ENCODE measurements around the gene UBP1. TPM values are rescaled to one million over a fixed set of nuclear protein-coding genes. Genes with fewer than 3 reads are reported as not detected.

The UBP1 gene
- total and polyA plus RNA-seq, 9 of the 15 experiments (the other 6 are each of a cell fraction or from before 2014, with no cell fraction given), result 13.6 to 143 (median 79.6) TPM

DNA sequence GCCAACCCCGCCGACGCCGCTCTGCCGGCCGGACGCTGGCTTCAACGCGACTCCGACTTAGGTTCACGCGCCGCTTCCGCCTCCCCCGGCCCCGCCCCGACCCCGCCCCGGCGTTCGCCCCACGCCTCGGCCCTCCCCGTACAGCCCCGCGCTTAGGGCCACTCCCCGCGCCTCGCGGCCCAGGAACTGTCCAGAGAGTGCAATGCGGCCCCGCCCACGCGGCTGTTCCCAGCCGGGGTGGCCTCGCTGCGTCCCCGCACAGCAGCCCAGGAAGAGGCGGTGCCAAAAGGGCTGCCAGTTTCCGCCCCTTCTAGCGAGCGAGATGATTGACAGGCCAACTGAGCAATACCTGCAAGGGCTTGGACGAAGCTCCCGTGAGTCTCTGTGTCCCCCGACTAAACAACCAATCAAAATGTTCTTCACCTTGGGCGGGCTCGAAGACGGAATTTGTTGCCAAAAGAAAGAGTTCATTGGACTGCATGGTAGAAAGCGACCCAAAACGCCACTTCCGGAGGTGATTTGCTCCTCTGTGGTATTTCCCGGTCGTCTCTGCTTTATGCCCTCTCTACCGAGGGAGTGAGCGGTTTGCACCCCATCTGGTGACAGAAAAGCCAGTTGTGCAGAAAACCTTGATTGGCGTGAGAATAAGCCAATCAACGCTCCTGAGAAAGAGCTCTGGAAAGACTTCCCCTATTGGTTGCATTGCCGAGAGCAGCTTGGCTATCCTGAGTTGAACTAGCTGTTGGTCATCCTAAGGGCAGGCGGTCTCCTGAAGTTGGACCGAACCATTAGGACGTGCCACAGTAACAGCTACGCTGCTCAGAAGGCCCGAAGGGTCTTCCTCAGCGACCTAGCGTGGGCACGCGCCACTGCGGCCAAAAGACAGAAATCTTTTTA is at the start of gene UBP1 (continued):
- TF ChIP-seq, protein P1, sequence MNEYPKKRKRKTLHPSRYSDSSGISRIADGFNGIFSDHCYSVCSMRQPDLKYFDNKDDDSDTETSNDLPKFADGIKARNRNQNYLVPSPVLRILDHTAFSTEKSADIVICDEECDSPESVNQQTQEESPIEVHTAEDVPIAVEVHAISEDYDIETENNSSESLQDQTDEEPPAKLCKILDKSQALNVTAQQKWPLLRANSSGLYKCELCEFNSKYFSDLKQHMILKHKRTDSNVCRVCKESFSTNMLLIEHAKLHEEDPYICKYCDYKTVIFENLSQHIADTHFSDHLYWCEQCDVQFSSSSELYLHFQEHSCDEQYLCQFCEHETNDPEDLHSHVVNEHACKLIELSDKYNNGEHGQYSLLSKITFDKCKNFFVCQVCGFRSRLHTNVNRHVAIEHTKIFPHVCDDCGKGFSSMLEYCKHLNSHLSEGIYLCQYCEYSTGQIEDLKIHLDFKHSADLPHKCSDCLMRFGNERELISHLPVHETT (CRISPR knock-in tag; conservative IDR thresholded peaks at IDR 0.05 in 1 of 2, IDR thresholded peaks at IDR 0.05 in 1 of 2), result peak in 1 of 2 experiments; percentile 92; a peak in 2 of 4 replicates
- TF ChIP-seq ZNF239 (CRISPR knock-in tag; IDR thresholded peaks at IDR 0.05) (no peak; the same call in 1 of the 2 replicates), BACH1 (tag; IDR thresholded peaks at IDR 0.05) (no peak), TGIF2 (CRISPR knock-in tag; IDR thresholded peaks at IDR 0.05) (no peak), ZNF586 (CRISPR knock-in tag; conservative IDR thresholded peaks at IDR 0.05) (no peak), MEF2D (tag; conservative IDR thresholded peaks at IDR 0.05; ENCODE audit: low read depth) (no peak; the same call in 1 of the 2 replicates), ZNF224 (CRISPR knock-in tag; IDR thresholded peaks at IDR 0.05) (no peak), CEBPB (tag; IDR thresholded peaks at IDR 0.05) (no peak), HDAC8 (tag; IDR thresholded peaks at IDR 0.05) (no peak), JUNB (CRISPR knock-in tag; conservative IDR thresholded peaks at IDR 0.05) (no peak), NR2C1 (IDR thresholded peaks at IDR 0.05) (peak; percentile 54), NR2C1 (tag; IDR thresholded peaks at IDR 0.05) (no peak; the same call in 1 of the 2 replicates), LEF1 (IDR thresholded peaks at IDR 0.05) (no peak)
- TF ChIP-seq, protein P2, sequence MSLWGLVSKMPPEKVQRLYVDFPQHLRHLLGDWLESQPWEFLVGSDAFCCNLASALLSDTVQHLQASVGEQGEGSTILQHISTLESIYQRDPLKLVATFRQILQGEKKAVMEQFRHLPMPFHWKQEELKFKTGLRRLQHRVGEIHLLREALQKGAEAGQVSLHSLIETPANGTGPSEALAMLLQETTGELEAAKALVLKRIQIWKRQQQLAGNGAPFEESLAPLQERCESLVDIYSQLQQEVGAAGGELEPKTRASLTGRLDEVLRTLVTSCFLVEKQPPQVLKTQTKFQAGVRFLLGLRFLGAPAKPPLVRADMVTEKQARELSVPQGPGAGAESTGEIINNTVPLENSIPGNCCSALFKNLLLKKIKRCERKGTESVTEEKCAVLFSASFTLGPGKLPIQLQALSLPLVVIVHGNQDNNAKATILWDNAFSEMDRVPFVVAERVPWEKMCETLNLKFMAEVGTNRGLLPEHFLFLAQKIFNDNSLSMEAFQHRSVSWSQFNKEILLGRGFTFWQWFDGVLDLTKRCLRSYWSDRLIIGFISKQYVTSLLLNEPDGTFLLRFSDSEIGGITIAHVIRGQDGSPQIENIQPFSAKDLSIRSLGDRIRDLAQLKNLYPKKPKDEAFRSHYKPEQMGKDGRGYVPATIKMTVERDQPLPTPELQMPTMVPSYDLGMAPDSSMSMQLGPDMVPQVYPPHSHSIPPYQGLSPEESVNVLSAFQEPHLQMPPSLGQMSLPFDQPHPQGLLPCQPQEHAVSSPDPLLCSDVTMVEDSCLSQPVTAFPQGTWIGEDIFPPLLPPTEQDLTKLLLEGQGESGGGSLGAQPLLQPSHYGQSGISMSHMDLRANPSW (CRISPR knock-in tag; IDR thresholded peaks at IDR 0.05), result 0 out of 2 replicates have a peak, but pooled peaks have one; percentile 61
- TF ChIP-seq, protein P3, sequence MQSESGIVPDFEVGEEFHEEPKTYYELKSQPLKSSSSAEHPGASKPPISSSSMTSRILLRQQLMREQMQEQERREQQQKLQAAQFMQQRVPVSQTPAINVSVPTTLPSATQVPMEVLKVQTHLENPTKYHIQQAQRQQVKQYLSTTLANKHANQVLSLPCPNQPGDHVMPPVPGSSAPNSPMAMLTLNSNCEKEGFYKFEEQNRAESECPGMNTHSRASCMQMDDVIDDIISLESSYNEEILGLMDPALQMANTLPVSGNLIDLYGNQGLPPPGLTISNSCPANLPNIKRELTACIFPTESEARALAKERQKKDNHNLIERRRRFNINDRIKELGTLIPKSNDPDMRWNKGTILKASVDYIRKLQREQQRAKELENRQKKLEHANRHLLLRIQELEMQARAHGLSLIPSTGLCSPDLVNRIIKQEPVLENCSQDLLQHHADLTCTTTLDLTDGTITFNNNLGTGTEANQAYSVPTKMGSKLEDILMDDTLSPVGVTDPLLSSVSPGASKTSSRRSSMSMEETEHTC (IDR thresholded peaks at IDR 0.05), result no peak
- TF ChIP-seq, protein P4, sequence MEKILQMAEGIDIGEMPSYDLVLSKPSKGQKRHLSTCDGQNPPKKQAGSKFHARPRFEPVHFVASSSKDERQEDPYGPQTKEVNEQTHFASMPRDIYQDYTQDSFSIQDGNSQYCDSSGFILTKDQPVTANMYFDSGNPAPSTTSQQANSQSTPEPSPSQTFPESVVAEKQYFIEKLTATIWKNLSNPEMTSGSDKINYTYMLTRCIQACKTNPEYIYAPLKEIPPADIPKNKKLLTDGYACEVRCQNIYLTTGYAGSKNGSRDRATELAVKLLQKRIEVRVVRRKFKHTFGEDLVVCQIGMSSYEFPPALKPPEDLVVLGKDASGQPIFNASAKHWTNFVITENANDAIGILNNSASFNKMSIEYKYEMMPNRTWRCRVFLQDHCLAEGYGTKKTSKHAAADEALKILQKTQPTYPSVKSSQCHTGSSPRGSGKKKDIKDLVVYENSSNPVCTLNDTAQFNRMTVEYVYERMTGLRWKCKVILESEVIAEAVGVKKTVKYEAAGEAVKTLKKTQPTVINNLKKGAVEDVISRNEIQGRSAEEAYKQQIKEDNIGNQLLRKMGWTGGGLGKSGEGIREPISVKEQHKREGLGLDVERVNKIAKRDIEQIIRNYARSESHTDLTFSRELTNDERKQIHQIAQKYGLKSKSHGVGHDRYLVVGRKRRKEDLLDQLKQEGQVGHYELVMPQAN (IDR thresholded peaks at IDR 0.05; ENCODE audit: borderline replicate concordance), result peak; percentile 57; the same call in 1 of the 2 replicates
- TF ChIP-seq, protein P5, sequence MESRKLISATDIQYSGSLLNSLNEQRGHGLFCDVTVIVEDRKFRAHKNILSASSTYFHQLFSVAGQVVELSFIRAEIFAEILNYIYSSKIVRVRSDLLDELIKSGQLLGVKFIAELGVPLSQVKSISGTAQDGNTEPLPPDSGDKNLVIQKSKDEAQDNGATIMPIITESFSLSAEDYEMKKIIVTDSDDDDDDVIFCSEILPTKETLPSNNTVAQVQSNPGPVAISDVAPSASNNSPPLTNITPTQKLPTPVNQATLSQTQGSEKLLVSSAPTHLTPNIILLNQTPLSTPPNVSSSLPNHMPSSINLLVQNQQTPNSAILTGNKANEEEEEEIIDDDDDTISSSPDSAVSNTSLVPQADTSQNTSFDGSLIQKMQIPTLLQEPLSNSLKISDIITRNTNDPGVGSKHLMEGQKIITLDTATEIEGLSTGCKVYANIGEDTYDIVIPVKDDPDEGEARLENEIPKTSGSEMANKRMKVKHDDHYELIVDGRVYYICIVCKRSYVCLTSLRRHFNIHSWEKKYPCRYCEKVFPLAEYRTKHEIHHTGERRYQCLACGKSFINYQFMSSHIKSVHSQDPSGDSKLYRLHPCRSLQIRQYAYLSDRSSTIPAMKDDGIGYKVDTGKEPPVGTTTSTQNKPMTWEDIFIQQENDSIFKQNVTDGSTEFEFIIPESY (CRISPR knock-in tag; IDR thresholded peaks at IDR 0.05), result peak; percentile 40; the same call in 1 of the 2 replicates
